Activated T-cell treated with anti-CD3 and anti-CD28 coated beads, Interleukin-2, amount 50 U/mL, for 24 hours (primary cell): ENCODE data around the gene SMG6.

ENCODE experiments used
- DNase-seq: peaks from one replicate; pipeline ENCODE4 v3.0.0-alpha.2; 2020
- H3K27ac Mint-ChIP-seq: 2 replicates; pipeline ENCODE4 v1.8.0; 2020; ENCODE audit warnings: mild to moderate bottlenecking, mixed read lengths
- H3K27me3 Mint-ChIP-seq: 2 replicates; pipeline ENCODE4 v1.8.0; 2020; ENCODE audit warnings: mixed read lengths
- H3K36me3 Mint-ChIP-seq: 2 replicates; pipeline ENCODE4 v1.8.0; 2020; ENCODE audit warnings: low read depth, mixed read lengths
- H3K4me1 Mint-ChIP-seq: 2 replicates; pipeline ENCODE4 v1.8.0; 2020; ENCODE audit warnings: low read depth, mixed read lengths
- H3K4me3 Mint-ChIP-seq: 2 replicates; pipeline ENCODE4 v1.8.0; 2020; ENCODE audit warnings: mild to moderate bottlenecking, moderate library complexity, mixed read lengths
- H3K9me3 Mint-ChIP-seq: 2 replicates; pipeline ENCODE4 v1.8.0; 2020; ENCODE audit warnings: mixed read lengths

SMG6 gene

DNA sequence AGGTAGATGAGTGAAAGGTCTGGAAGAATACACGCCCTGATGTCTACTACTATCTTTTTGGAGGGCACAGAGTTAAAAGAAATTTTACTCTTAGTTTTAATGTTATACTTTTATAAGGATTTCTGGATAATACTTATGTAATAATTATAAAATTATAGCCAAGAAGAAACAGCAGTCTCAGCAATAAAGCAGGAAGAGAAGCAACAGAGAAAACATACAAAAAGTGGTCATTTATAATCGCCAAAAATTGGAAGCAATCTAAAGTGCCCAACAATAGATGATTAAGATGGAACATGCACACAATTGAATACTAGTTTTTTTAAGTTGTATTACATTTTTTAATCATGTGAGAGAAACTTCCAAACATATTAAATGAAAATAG, 64.4 kb downstream of the SMG6 start:
- Mint-ChIP-seq H3K36me3 (peaks cover 71% of the 10 kb centered on the region), H3K4me1 (peaks cover 42% of the 10 kb centered on the region), H3K27ac (no peak overlapping the region), H3K4me3 (no peak overlapping the region), H3K9me3 (no peaks in the 10 kb centered on the region), H3K27me3 (no peaks in the 10 kb centered on the region)
- DNase-seq, result no peak

DNA sequence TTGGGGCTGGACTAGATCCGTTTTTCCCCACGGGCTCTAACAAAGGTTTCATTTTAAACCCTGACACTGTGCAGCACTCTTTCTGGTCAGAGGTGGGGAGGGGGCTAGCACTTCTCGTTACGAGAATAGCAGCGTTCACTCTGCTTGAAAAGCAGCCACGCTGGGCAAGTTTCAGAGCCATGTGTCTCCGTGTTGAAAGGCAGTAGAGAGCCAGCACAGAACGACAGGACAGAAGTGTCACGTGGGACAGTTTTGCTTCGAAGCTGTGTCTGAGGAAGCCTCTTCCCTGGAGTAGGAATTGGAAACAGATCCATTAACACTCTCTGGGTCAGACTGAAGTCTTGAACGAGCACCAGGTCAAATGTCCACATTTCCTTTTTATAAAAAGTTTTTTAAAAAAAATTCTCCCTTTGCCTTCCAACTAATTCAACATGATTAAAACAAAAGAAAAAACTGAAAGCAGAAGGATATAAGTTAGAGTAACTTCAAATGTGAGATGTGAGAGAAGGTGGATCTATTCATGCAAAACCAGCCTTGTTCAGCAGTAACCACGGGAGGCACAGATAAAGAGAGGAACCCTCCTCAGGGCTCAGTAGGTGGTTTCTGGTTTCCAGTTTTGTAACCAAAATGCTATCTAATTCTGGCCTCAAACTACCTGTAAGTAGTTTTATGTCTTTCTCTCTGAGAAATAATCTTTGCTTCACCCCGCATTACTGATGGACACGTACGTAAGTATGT, 65.0 kb downstream of the SMG6 start:
- peaks cover 40% of the 10 kb centered on the region for H3K4me1 Mint-ChIP-seq
- no peaks in the 10 kb centered on the region for H3K27me3 Mint-ChIP-seq
- no peak overlapping the region for H3K4me3 Mint-ChIP-seq
- no peak overlapping the region for H3K27ac Mint-ChIP-seq
- H3K36me3 Mint-ChIP-seq, result peaks cover 69% of the 10 kb centered on the region
- DNase-seq, result no peak
- H3K9me3 Mint-ChIP-seq, result no peaks in the 10 kb centered on the region

DNA sequence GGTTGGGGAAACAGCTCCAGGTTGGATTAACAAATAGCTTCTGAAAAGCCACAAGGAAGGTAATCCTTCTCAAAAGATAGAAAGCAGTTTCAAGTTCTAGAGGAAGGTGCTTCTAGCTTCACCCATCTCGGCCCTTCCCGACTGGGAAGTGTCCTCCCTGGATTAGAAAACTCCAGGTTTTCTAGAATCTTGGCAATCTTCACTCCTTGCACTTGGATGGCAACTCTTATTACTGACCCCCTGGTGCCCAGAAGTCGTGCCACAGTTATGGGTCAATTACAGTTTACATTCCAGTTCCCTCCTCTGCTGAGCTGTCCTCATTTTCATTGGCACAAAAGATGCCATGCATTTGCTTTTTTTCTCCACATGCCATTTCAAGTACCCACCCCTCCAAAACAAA, 65.6 kb downstream of the SMG6 start:
- DNase-seq, result no peak
- Mint-ChIP-seq H3K36me3 (peaks cover 68% of the 10 kb centered on the region), H3K4me3 (no peak overlapping the region), H3K9me3 (no peaks in the 10 kb centered on the region), H3K27ac (no peak overlapping the region), H3K4me1 (peaks cover 43% of the 10 kb centered on the region), H3K27me3 (no peaks in the 10 kb centered on the region)

DNA sequence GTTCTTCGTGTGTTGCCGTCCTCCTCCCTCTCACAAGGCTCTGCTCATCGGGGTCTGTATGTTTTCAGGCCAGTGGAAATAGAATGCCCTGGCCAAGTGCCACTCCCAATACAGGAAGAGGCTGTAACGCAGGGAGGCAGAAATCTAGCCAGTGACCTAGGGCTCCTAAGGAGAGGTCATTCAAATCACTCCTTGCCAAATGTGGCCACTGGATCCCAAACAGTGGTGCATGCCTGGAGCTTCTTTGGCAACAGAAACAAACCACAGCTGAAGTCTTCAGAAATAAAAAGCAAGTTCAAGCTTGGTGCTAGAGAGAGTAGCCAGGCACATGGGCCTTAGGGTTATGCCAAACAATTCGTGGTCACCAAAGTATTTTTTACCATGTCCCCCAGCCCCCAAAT, 66.1 kb downstream of the SMG6 start:
- no peak overlapping the region for H3K27ac Mint-ChIP-seq
- H3K27me3 Mint-ChIP-seq, result no peaks in the 10 kb centered on the region
- H3K36me3 Mint-ChIP-seq, result peaks cover 68% of the 10 kb centered on the region

DNA sequence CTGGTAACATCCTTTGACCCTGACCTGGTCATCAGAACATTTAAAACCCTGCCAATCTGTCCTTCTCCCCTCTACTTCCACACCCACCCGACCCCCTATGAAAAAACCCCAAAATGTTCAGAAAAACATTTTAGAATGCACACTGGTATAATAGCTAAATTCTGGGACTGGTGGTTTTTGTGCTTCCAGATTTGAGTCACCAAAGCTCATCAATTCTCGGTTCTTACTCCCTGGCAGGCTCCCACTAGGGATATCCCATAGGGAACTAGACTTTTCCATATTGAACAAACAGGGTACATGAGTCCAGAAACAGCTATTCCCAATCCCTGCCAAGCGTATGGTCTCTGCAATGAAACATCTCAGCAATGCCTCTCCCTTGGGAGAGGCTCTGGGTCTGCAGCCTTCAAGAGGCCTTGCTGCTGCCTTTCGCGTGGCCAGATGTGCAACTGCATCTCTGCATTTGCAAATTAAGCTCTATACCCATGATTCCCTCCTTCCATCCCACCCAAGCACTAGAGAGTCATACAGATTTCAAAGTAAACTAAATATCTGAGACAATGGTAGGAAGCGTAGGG, 67.7 kb downstream of the SMG6 start:
- H3K4me1 Mint-ChIP-seq, result peaks cover 54% of the 10 kb centered on the region
- H3K36me3 Mint-ChIP-seq, result peaks cover 68% of the 10 kb centered on the region
- H3K9me3 Mint-ChIP-seq, result no peaks in the 10 kb centered on the region
- no peaks in the 10 kb centered on the region for H3K27me3 Mint-ChIP-seq
- DNase-seq, result no peak
- no peak overlapping the region for H3K4me3 Mint-ChIP-seq
- no peak overlapping the region for H3K27ac Mint-ChIP-seq

More for the DNA sequence above, 66.1 kb downstream of the SMG6 start:
- no peaks in the 10 kb centered on the region for H3K9me3 Mint-ChIP-seq
- no peak for DNase-seq
- H3K4me1 Mint-ChIP-seq, result peaks cover 45% of the 10 kb centered on the region
- no peak overlapping the region for H3K4me3 Mint-ChIP-seq

DNA sequence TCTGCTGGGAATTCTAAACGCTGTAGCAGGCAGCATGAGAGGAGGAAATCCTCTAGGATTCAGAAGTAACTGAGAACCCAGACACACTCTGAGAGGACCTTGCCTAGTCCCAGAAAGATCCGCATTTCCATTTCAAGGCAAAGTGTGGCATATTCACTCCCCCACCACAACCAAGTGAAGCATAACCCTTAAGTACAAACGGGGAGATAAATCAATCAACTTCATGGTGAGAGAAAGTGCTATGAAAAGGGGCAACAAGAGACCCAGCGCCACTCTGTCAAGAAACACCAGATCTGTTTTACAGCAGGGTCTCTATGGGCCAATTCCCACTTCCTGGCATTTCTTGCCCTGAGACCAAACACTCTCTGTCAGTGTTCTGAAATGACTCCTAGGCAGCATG, 68.3 kb downstream of the SMG6 start:
- Mint-ChIP-seq H3K27ac (no peak overlapping the region), H3K36me3 (peaks cover 67% of the 10 kb centered on the region), H3K27me3 (no peaks in the 10 kb centered on the region), H3K4me3 (no peak overlapping the region), H3K9me3 (no peaks in the 10 kb centered on the region), H3K4me1 (peaks cover 54% of the 10 kb centered on the region)
- DNase-seq, result no peak

DNA sequence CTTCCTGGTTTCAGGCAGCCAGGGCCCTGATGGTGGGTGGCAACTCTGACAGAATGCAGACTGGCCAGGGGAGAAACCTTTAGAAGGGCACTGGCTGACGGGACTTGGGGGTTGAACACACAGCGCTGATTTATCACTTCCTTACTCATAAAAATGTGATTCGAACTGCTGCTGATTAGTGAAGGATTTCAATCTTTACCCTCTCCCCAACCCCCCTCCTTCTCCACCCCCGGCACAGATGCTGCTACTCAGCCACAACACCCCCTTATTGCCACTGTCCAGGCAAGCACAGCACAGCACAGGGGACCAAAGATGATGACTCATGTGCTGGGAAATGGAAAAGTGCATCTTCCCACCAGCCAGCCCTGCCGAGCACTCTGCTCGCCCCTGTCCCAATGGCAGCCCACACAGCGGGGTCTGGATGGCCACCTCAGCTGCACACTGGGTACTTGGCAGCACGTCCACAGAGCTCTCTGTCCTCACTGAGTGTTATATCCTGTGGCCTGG, 70.1 kb downstream of the SMG6 start:
- Mint-ChIP-seq H3K36me3 (peaks cover 71% of the 10 kb centered on the region), H3K9me3 (no peaks in the 10 kb centered on the region), H3K27me3 (no peaks in the 10 kb centered on the region), H3K27ac (no peak overlapping the region), H3K4me1 (peaks cover 44% of the 10 kb centered on the region), H3K4me3 (no peak overlapping the region)
- no peak for DNase-seq

DNA sequence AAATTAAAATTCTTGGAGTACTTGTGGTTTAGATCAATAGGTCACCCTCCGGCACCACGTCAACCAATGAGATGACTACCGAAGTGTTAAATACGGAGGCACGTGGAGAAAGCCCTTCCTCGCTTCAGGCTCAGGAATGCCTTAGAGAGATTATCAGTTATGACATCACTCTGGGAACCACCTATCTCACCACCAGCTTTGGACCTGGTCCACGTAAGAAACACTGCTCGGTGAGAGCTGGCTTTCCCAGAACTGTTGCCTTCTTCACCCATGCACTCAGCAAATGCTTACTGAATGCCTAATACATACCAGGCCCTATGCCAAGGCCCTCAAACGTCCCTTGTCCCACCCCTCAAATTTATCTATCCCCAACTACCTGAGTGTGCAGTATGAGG, 71.3 kb downstream of the SMG6 start:
- Mint-ChIP-seq H3K27me3 (no peaks in the 10 kb centered on the region), H3K4me1 (peaks cover 41% of the 10 kb centered on the region), H3K9me3 (no peaks in the 10 kb centered on the region), H3K4me3 (no peak overlapping the region), H3K27ac (peak overlapping the region; percentile 52), H3K36me3 (peaks cover 66% of the 10 kb centered on the region)
- no peak for DNase-seq

DNA sequence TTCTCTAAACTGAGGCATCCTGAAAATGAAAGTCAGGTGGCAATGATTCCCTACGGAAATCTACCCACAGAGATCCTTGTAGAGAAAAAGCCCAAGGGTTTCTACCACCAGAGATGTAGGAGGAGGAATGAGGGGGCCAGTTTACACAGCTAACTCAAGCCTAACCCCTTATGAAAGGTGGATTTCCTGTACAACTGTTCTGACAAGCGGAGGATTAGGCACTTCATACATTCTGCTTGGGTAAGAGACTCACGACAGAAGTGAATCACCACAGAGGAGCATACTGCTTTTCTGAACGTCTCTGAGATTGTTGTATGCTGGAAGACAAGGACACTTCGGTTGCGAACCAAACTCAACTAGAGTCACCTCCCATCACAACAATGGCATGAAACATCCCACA, 72.7 kb downstream of the SMG6 start:
- peak overlapping the region; percentile 16 for H3K27ac Mint-ChIP-seq
- H3K27me3 Mint-ChIP-seq, result no peaks in the 10 kb centered on the region
- peaks cover 69% of the 10 kb centered on the region for H3K36me3 Mint-ChIP-seq
- DNase-seq, result no peak
- peaks cover 39% of the 10 kb centered on the region for H3K4me1 Mint-ChIP-seq
- H3K4me3 Mint-ChIP-seq, result no peak overlapping the region
- H3K9me3 Mint-ChIP-seq, result no peaks in the 10 kb centered on the region

DNA sequence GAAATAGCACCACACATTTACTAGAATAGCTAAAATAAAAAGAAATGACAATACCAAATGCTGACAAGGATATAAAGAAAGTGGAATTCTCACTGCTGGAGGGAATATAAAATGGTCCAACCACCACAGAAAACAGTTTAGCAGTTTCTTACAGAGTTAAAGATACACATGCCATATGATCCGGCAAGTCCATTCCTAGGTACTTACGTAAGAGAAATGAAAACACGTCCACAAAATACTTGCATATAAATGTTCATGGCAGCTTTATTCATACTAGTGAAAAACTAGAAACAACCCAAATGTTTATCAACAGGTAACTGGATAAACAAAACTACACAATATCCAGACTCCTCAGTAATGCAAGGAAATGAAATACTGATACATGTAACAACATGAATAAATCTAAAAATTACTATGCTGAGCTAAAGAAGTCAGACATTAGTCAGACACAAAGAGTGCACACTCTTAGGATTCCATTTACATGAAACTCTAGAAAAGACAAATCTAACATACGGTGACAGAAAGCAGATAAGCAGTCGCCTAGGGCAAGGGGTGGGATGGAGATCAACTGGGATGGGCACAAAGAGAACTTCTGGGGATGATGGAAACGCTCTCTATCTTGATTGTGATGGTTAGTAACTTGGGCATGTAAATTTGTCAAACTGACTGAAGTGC, 76.4 kb downstream of the SMG6 start:
- DNase-seq, result no peak

DNA sequence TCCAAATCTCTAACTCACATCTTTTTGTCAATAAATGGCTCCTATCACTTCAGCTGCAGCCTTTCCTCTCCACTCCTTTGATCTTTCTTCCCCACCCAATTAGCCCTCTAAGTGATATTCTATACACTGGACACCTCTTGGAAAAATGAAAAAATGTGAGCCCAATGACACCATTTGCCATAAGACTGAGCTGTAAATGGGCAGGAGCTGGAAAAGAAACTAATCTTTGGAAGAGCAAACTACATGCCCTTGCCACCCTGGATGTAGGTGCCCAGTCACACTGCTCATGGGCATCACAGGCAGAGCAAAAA, 80.0 kb downstream of the SMG6 start:
- no peak for DNase-seq
- Mint-ChIP-seq H3K27ac (peak overlapping the region; percentile 88), H3K36me3 (peaks cover 36% of the 10 kb centered on the region), H3K4me3 (peak overlapping the region; percentile 48), H3K27me3 (no peaks in the 10 kb centered on the region), H3K9me3 (no peaks in the 10 kb centered on the region), H3K4me1 (peaks cover 40% of the 10 kb centered on the region)

More for the DNA sequence above, 76.4 kb downstream of the SMG6 start:
- Mint-ChIP-seq H3K4me3 (no peak overlapping the region), H3K9me3 (no peaks in the 10 kb centered on the region), H3K4me1 (peaks cover 47% of the 10 kb centered on the region), H3K36me3 (peaks cover 47% of the 10 kb centered on the region), H3K27ac (no peak overlapping the region), H3K27me3 (no peaks in the 10 kb centered on the region)

DNA sequence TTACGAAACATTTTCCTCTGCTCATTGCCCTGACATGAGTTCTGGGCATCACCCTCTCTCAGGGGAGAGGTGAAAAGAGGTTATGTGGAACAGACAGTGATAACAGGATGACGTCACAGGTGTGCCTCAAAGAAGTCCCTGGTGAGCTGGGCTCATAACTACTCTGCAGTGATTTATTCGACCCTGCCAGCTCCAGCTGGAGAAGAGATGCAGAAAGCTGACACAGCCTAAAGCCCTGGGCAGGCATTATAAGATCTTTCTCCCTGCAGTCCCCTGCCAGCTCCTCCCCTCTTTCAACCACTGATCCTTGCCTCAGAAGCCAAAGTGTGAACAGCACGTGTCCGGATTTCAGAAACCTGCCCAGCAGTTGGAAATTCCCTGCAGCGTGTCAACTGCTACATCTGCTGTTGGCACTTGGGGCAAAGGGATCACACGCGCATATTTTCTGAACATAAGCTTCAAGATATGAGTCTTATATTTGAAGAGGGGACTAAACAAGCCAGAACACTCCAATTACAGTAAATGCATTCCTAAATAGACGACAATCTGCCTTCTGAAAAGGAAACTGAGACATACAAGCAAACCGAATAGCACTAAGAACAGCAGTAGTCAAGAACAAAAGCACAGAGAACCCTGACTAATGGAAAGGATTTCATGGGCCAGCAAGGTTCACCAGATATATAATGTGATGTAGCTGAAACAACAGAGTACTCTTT, 80.5 kb downstream of the SMG6 start:
- H3K27me3 Mint-ChIP-seq, result no peaks in the 10 kb centered on the region
- peaks cover 44% of the 10 kb centered on the region for H3K4me1 Mint-ChIP-seq
- H3K9me3 Mint-ChIP-seq, result no peaks in the 10 kb centered on the region
- H3K36me3 Mint-ChIP-seq, result peaks cover 37% of the 10 kb centered on the region
- H3K4me3 Mint-ChIP-seq, result peak overlapping the region; percentile 48
- DNase-seq, result peak; percentile 66
- peak overlapping the region; percentile 88 for H3K27ac Mint-ChIP-seq

DNA sequence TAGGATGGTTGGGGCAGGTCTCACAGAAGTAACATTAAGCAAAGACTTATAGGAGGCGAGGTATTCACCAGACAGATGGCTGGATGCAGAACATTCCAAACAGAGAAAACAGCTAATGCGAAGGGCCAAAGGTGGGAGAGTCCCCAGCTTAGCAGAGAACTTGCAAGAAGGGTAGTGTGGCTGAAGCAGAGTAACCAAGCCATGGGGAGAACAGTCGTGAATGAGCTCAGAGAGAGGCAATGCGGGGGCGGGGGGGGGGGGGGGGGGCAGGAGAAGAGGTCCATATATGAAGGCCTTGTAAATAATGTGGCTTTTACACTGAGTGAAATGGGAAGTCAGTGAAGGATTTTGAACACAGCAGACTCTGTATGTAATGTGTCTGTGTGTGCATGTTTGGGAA, 81.3 kb downstream of the SMG6 start:
- Mint-ChIP-seq H3K4me3 (no peak overlapping the region), H3K4me1 (peaks cover 46% of the 10 kb centered on the region), H3K27me3 (no peaks in the 10 kb centered on the region), H3K36me3 (peaks cover 36% of the 10 kb centered on the region), H3K27ac (peak overlapping the region; percentile 88), H3K9me3 (no peaks in the 10 kb centered on the region)
- DNase-seq, result no peak

DNA sequence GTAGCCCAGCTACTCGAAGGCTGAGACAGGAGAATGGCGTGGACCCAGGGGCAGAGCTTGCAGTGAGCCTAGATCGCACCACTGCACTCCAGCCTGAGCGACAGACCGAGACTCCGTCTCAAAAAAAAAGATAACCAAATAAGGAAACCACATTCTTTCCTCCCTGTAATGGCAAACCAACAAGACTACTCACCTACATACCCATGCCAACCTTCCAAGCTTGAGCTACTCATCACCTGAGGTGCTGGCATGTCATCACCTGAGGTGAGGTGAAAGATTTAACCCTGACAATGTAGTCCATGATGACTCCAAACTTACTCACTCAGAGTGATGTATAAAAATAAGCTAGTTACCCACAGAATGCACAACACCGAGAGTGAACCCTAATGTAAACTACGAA, 85.2 kb downstream of the SMG6 start:
- no peak overlapping the region for H3K4me3 Mint-ChIP-seq
- no peaks in the 10 kb centered on the region for H3K27me3 Mint-ChIP-seq
- peaks cover 62% of the 10 kb centered on the region for H3K4me1 Mint-ChIP-seq
- H3K27ac Mint-ChIP-seq, result peak overlapping the region; percentile 70
- peaks cover 20% of the 10 kb centered on the region for H3K36me3 Mint-ChIP-seq
- no peaks in the 10 kb centered on the region for H3K9me3 Mint-ChIP-seq
- DNase-seq, result no peak
